ENCODE measurements around the gene PTPRD. TPM values are rescaled to one million over a fixed set of nuclear protein-coding genes. Genes with fewer than 3 reads are reported as not detected.

Gene PTPRD
- total and polyA plus RNA-seq, 2 of the 4 experiments (the other 2 are of a cell fraction), result 0.07 to 0.18 TPM

GRCh38 chr9:9469271-9469670 lies 1143.5 kb downstream of the PTPRD start:
- no peak for ATAC-seq (ENCODE audit: low read depth)
- Histone ChIP-seq H3K18ac (ENCODE audit: low read depth, low read length) (no peak overlapping the region), H3K4me2 (ENCODE audit: low read depth, low read length) (no peak overlapping the region), H3K79me1 (ENCODE audit: low read depth in 1 of 2, low read length in 2 of 2) (no peaks in the 10 kb centered on the region), H3K9me3 (ENCODE audit: control insufficient read depth, insufficient read depth, low read length) (peaks cover 5% of the 10 kb centered on the region), H3K9me1 (ENCODE audit: insufficient read depth, low read length) (no peaks in the 10 kb centered on the region), H4K5ac (ENCODE audit: low read depth, low read length) (no peak overlapping the region), H2AK9ac (replicated peaks; ENCODE audit: low read depth, low read length, poor library complexity) (no peak overlapping the region), H4K20me1 (ENCODE audit: insufficient read depth, low read length) (no peaks in the 10 kb centered on the region), H3K4me1 (ENCODE audit: control insufficient read depth, insufficient read depth, low read length) (no peaks in the 10 kb centered on the region), H3K4me3 (ENCODE audit: insufficient read depth, low read depth, low read length) (no peak overlapping the region), H4K91ac (ENCODE audit: insufficient read depth, low read depth, low read length) (no peak overlapping the region), H3K27ac (ENCODE audit: insufficient read depth, low read length) (no peak overlapping the region), H3K36me3 (ENCODE audit: control insufficient read depth, insufficient read depth, low read length) (no peaks in the 10 kb centered on the region), H4K8ac (ENCODE audit: low read depth in 2 of 2, low read length in 2 of 2) (no peak overlapping the region), H3K4ac (ENCODE audit: low read depth, low read length) (no peak overlapping the region), H2BK20ac (ENCODE audit: low read depth, low read length) (no peak overlapping the region), H3K9ac (ENCODE audit: low read depth, low read length) (no peak overlapping the region), H2BK5ac (ENCODE audit: low read depth, low read length, poor library complexity, severe bottlenecking) (no peak overlapping the region), H2BK15ac (ENCODE audit: low read depth, low read length) (no peak overlapping the region), H2AFZ (replicated peaks; ENCODE audit: low read length, poor library complexity) (no peak overlapping the region), H2BK120ac (ENCODE audit: low read depth, low read length) (no peak overlapping the region), H2AK5ac (ENCODE audit: low read depth, low read length) (no peak overlapping the region), H3K14ac (replicated peaks; ENCODE audit: low read depth, low read length) (no peak overlapping the region), H3K27me3 (ENCODE audit: control insufficient read depth, insufficient read depth, low read length) (no peaks in the 10 kb centered on the region), H3K56ac (ENCODE audit: extremely low read depth, insufficient read depth, low read length) (no peak overlapping the region), H3K23ac (ENCODE audit: low read depth, low read length) (no peak overlapping the region)
- dilution Hi-C loops (cut with HindIII; ENCODE audit: low sequenced_read_pairs, unreplicated experiment) (no loop called here), in situ Hi-C loops (cut with MboI; ENCODE audit: low sequenced_read_pairs) (no loop called here), intact Hi-C loops (cut with micrococcal nuclease) (no loop called here)
- no TSS peak for BruUV-seq (replicated peaks)
- WGBS, 2 experiments (ENCODE audit: extremely low coverage in 2 of 2, insufficient read length in 1 of 2), result no CpG with 5 or more reads among the region's 2 CpGs
- CTCF ChIA-PET, result no interaction called here
- TF ChIP-seq CHD1 (IDR thresholded peaks at IDR 0.05; ENCODE audit: low read depth, low read length) (no peak), POLR2A (IDR thresholded peaks at IDR 0.05; ENCODE audit: low read depth, low read length) (no peak), CEBPB (IDR thresholded peaks at IDR 0.05; ENCODE audit: low read depth, low read length) (no peak), SMC3 (IDR thresholded peaks at IDR 0.05; ENCODE audit: low read depth, low read length) (no peak), RCOR1 (IDR thresholded peaks at IDR 0.05; ENCODE audit: insufficient replicate concordance, low read length) (no peak), MAFK (IDR thresholded peaks at IDR 0.05; ENCODE audit: low read depth, low read length) (no peak), MAZ (IDR thresholded peaks at IDR 0.05; ENCODE audit: borderline replicate concordance, low read depth, low read length) (no peak), CTCF (conservative IDR thresholded peaks at IDR 0.05; ENCODE audit: low read depth, low read length) (no peak), RFX5 (IDR thresholded peaks at IDR 0.05; ENCODE audit: low read depth, low read length) (no peak), NFE2L2 (IDR thresholded peaks at IDR 0.05; ENCODE audit: low read depth, low read length) (no peak), FOS (IDR thresholded peaks at IDR 0.05; ENCODE audit: low read depth, low read length) (no peak), RAD21 (IDR thresholded peaks at IDR 0.05; ENCODE audit: low read length) (no peak), USF2 (IDR thresholded peaks at IDR 0.05; ENCODE audit: low read depth, low read length) (no peak), MXI1 (IDR thresholded peaks at IDR 0.05; ENCODE audit: borderline replicate concordance, low read depth, low read length) (no peak), BHLHE40 (IDR thresholded peaks at IDR 0.05; ENCODE audit: low read depth, low read length) (no peak), ELK1 (IDR thresholded peaks at IDR 0.05; ENCODE audit: borderline replicate concordance, low read depth, low read length) (no peak)
- POLR2A ChIA-PET (ENCODE audit: unreplicated experiment), result no interaction called here
- DNase-seq, result no peak
